ENCODE data around the gene PAN3. TPM values are rescaled to one million over a fixed set of nuclear protein-coding genes. Genes with fewer than 3 reads are reported as not detected.

The PAN3 gene
- total RNA-seq, 4 donors from 2014 or later, result 26.2 to 30.4 (median 27.1) TPM

GRCh38 chr13:28251466-28251865 lies 113.1 kb downstream of the PAN3 start:
- Histone ChIP-seq H3K27me3 (no peaks in the 10 kb centered on the region), H3K36me3 (peaks cover 0 to 13% (median 5%) of the 10 kb centered on the region in 4 donors), H3K9me3 (no peaks in the 10 kb centered on the region), H3K4me3 (no peak overlapping the region), H3K27ac (replicated peaks in 1 of 4) (no peak overlapping the region), H3K4me1 (peaks cover 0 to 4% (median 0%) of the 10 kb centered on the region in 4 donors)
- WGBS, result 79% methylated on average over 6 of the region's 6 CpGs
- no peak for DNase-seq (ENCODE audit: extremely low spot score)
- TF ChIP-seq POLR2AphosphoS5 (IDR thresholded peaks at IDR 0.05), result no peak
- TF ChIP-seq EP300 (IDR thresholded peaks at IDR 0.05), result no peak
- no peak for TF ChIP-seq POLR2A (IDR thresholded peaks at IDR 0.05; ENCODE audit: low read depth)
- TF ChIP-seq, protein P1, sequence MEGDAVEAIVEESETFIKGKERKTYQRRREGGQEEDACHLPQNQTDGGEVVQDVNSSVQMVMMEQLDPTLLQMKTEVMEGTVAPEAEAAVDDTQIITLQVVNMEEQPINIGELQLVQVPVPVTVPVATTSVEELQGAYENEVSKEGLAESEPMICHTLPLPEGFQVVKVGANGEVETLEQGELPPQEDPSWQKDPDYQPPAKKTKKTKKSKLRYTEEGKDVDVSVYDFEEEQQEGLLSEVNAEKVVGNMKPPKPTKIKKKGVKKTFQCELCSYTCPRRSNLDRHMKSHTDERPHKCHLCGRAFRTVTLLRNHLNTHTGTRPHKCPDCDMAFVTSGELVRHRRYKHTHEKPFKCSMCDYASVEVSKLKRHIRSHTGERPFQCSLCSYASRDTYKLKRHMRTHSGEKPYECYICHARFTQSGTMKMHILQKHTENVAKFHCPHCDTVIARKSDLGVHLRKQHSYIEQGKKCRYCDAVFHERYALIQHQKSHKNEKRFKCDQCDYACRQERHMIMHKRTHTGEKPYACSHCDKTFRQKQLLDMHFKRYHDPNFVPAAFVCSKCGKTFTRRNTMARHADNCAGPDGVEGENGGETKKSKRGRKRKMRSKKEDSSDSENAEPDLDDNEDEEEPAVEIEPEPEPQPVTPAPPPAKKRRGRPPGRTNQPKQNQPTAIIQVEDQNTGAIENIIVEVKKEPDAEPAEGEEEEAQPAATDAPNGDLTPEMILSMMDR (IDR thresholded peaks at IDR 0.05), result no peak
- intact Hi-C loops (cut with DNase I), result no loop called here

GRCh38 chr13:28252547-28252946 lies 114.2 kb downstream of the PAN3 start:
- TF ChIP-seq EP300 (IDR thresholded peaks at IDR 0.05), result no peak
- TF ChIP-seq POLR2AphosphoS5 (IDR thresholded peaks at IDR 0.05), result no peak
- no peak for TF ChIP-seq POLR2A (IDR thresholded peaks at IDR 0.05; ENCODE audit: low read depth)
- TF ChIP-seq, protein P1 (IDR thresholded peaks at IDR 0.05), result no peak
- intact Hi-C loops (cut with DNase I), result no loop called here
- Histone ChIP-seq H3K27ac (replicated peaks in 1 of 4) (no peak overlapping the region), H3K36me3 (peaks cover 0 to 22% (median 13%) of the 10 kb centered on the region in 4 donors), H3K27me3 (no peaks in the 10 kb centered on the region), H3K4me3 (no peak overlapping the region), H3K4me1 (peaks cover 0 to 4% (median 0%) of the 10 kb centered on the region in 4 donors), H3K9me3 (no peaks in the 10 kb centered on the region)
- DNase-seq (ENCODE audit: extremely low spot score), result no peak
- WGBS, result 95% methylated on average over 1 of the region's 1 CpG

- TF ChIP-seq POLR2AphosphoS5 (IDR thresholded peaks at IDR 0.05), result no peak
- no peak for TF ChIP-seq POLR2A (IDR thresholded peaks at IDR 0.05; ENCODE audit: low read depth)
- TF ChIP-seq EP300 (IDR thresholded peaks at IDR 0.05), result no peak
- TF ChIP-seq, protein P1 (IDR thresholded peaks at IDR 0.05), result no peak
- H3K9me3 ChIP-seq, result no peaks in the 10 kb centered on the region
- no peak overlapping the region for H3K4me3 ChIP-seq
- H3K27me3 ChIP-seq, result no peaks in the 10 kb centered on the region
- H3K36me3 ChIP-seq, result peaks cover 2 to 63% (median 33%) of the 10 kb centered on the region in 4 donors
- 96% methylated on average over 4 of the region's 4 CpGs for WGBS
- DNase-seq (ENCODE audit: extremely low spot score), result no peak
- no peaks in the 10 kb centered on the region for H3K4me1 ChIP-seq
- intact Hi-C loops (cut with DNase I), result no loop called here
- H3K27ac ChIP-seq (replicated peaks in 1 of 4), result no peak overlapping the region
Measured at GRCh38 chr13:28257305-28257704, 119.0 kb downstream of the PAN3 start.

- WGBS, result 58% methylated on average over 3 of the region's 3 CpGs
- Histone ChIP-seq H3K9me3 (no peaks in the 10 kb centered on the region), H3K27me3 (no peaks in the 10 kb centered on the region), H3K4me3 (no peak overlapping the region), H3K27ac (replicated peaks in 1 of 4) (no peak overlapping the region), H3K4me1 (no peaks in the 10 kb centered on the region), H3K36me3 (peaks cover 13 to 74% (median 39%) of the 10 kb centered on the region in 4 donors)
- TF ChIP-seq, protein P1 (IDR thresholded peaks at IDR 0.05), result no peak
- TF ChIP-seq EP300 (IDR thresholded peaks at IDR 0.05) (no peak), POLR2A (IDR thresholded peaks at IDR 0.05; ENCODE audit: low read depth) (no peak), POLR2AphosphoS5 (IDR thresholded peaks at IDR 0.05) (no peak)
- intact Hi-C loops (cut with DNase I), result no loop called here
- no peak for DNase-seq (ENCODE audit: extremely low spot score)
Measured at GRCh38 chr13:28258417-28258816, 120.1 kb downstream of the PAN3 start.

DNA sequence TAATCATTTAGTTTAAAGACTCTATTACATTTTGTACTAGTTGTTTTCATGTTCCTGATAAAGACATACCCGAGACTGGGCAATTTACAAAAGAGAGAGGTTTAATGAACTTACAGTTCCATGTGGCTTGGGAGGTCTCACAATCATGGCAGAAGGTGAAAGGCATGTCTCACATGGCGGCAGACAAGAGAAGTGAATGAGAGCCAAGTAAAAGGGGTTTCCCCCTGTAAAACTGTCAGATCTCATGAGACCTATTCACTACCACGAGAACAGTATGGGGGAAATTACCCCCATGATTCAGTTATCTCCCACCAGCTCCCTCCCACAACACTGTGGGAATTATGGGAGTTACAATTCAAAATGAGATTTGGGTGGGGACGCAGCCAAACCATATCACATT lies 129.2 kb downstream of the PAN3 start:
- 93% methylated on average over 4 of the region's 4 CpGs for WGBS

More for the DNA sequence above, 129.2 kb downstream of the PAN3 start:
- Histone ChIP-seq H3K27me3 (no peaks in the 10 kb centered on the region), H3K27ac (replicated peaks in 1 of 4) (no peak overlapping the region), H3K4me3 (no peak overlapping the region), H3K9me3 (no peaks in the 10 kb centered on the region), H3K4me1 (no peaks in the 10 kb centered on the region), H3K36me3 (peaks cover 14 to 58% (median 39%) of the 10 kb centered on the region in 4 donors)
- TF ChIP-seq POLR2A (IDR thresholded peaks at IDR 0.05; ENCODE audit: low read depth) (no peak), POLR2AphosphoS5 (IDR thresholded peaks at IDR 0.05) (no peak), EP300 (IDR thresholded peaks at IDR 0.05) (no peak)
- TF ChIP-seq, protein P1 (IDR thresholded peaks at IDR 0.05), result no peak
- DNase-seq (ENCODE audit: extremely low spot score), result no peak
- intact Hi-C loops (cut with DNase I), result no loop called here

All from esophagus muscularis mucosa (tissue), 4 donors.